Measurements from ENCODE around the gene SDS. TPM values are rescaled to one million over a fixed set of nuclear protein-coding genes. Genes with fewer than 3 reads are reported as not detected.

The SDS gene
- total and polyA plus RNA-seq, 2 of the 13 experiments (the other 11 are each of a cell fraction or from before 2014, with no cell fraction given): not detected

DNA sequence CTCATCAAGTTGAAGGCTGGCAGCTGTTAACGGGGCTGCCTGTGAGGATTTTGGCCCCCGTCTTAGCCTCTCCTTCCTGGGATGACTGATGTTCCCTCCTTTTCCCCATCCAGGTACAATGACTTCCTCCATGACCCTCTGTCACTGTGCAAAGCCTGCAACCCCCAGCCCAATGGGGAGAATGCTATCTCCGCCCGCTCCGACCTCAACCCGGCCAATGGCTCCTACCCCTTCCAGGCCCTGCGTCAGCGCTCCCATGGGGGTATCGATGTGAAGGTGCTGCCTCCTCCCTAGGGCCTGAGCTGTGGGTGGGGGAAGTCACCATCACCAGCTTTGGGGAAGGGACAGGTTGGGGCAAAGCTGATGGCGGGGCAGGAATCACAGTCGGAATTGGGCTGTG, 16.1 kb downstream of the SDS start:
- POLR2A ChIA-PET: no interaction called here
- TF ChIP-seq TGIF2 (CRISPR knock-in tag; IDR thresholded peaks at IDR 0.05): no peak
- no peak for TF ChIP-seq ZNF354B (CRISPR knock-in tag; IDR thresholded peaks at IDR 0.05)
- TF ChIP-seq, protein P1, sequence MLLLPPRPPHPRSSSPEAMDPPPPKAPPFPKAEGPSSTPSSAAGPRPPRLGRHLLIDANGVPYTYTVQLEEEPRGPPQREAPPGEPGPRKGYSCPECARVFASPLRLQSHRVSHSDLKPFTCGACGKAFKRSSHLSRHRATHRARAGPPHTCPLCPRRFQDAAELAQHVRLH (CRISPR knock-in tag; IDR thresholded peaks at IDR 0.05; ENCODE audit: borderline replicate concordance, low read depth): no peak
- no peak for TF ChIP-seq MZF1 (CRISPR knock-in tag; IDR thresholded peaks at IDR 0.05; ENCODE audit: borderline replicate concordance)
- TF ChIP-seq, protein P2, sequence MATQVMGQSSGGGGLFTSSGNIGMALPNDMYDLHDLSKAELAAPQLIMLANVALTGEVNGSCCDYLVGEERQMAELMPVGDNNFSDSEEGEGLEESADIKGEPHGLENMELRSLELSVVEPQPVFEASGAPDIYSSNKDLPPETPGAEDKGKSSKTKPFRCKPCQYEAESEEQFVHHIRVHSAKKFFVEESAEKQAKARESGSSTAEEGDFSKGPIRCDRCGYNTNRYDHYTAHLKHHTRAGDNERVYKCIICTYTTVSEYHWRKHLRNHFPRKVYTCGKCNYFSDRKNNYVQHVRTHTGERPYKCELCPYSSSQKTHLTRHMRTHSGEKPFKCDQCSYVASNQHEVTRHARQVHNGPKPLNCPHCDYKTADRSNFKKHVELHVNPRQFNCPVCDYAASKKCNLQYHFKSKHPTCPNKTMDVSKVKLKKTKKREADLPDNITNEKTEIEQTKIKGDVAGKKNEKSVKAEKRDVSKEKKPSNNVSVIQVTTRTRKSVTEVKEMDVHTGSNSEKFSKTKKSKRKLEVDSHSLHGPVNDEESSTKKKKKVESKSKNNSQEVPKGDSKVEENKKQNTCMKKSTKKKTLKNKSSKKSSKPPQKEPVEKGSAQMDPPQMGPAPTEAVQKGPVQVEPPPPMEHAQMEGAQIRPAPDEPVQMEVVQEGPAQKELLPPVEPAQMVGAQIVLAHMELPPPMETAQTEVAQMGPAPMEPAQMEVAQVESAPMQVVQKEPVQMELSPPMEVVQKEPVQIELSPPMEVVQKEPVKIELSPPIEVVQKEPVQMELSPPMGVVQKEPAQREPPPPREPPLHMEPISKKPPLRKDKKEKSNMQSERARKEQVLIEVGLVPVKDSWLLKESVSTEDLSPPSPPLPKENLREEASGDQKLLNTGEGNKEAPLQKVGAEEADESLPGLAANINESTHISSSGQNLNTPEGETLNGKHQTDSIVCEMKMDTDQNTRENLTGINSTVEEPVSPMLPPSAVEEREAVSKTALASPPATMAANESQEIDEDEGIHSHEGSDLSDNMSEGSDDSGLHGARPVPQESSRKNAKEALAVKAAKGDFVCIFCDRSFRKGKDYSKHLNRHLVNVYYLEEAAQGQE (IDR thresholded peaks at IDR 0.05; ENCODE audit: borderline replicate concordance in 1 of 2, low read depth in 1 of 2, low read length in 2 of 2): no peak
- no peak for TF ChIP-seq U2AF1 (optimal IDR thresholded peaks at IDR 0.05; ENCODE audit: low read depth, low read length)
- TF ChIP-seq HDAC2 (CRISPR knock-in tag; IDR thresholded peaks at IDR 0.05): no peak
- TF ChIP-seq ZNF34 (CRISPR knock-in tag; IDR thresholded peaks at IDR 0.05; ENCODE audit: borderline replicate concordance): no peak
- TF ChIP-seq POGZ (CRISPR knock-in tag; IDR thresholded peaks at IDR 0.05): no peak
- TF ChIP-seq FLYWCH1 (CRISPR knock-in tag; IDR thresholded peaks at IDR 0.05): no peak
- no peak for TF ChIP-seq ZNF383 (CRISPR knock-in tag; IDR thresholded peaks at IDR 0.05; ENCODE audit: borderline replicate concordance)
- no peak for TF ChIP-seq FOXC1 (CRISPR knock-in tag; IDR thresholded peaks at IDR 0.05; ENCODE audit: borderline replicate concordance)
- TF ChIP-seq ZNF292 (CRISPR knock-in tag; IDR thresholded peaks at IDR 0.05; ENCODE audit: borderline replicate concordance, low read depth): no peak
- TF ChIP-seq, protein P3, sequence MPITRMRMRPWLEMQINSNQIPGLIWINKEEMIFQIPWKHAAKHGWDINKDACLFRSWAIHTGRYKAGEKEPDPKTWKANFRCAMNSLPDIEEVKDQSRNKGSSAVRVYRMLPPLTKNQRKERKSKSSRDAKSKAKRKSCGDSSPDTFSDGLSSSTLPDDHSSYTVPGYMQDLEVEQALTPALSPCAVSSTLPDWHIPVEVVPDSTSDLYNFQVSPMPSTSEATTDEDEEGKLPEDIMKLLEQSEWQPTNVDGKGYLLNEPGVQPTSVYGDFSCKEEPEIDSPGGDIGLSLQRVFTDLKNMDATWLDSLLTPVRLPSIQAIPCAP (CRISPR knock-in tag; IDR thresholded peaks at IDR 0.05; ENCODE audit: low read depth): no peak
- no peak for TF ChIP-seq ZNF773 (CRISPR knock-in tag; IDR thresholded peaks at IDR 0.05; ENCODE audit: borderline replicate concordance)
- TF ChIP-seq, protein P4, sequence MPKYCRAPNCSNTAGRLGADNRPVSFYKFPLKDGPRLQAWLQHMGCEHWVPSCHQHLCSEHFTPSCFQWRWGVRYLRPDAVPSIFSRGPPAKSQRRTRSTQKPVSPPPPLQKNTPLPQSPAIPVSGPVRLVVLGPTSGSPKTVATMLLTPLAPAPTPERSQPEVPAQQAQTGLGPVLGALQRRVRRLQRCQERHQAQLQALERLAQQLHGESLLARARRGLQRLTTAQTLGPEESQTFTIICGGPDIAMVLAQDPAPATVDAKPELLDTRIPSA (CRISPR knock-in tag; IDR thresholded peaks at IDR 0.05; ENCODE audit: borderline replicate concordance): no peak
- TF ChIP-seq, protein P5, sequence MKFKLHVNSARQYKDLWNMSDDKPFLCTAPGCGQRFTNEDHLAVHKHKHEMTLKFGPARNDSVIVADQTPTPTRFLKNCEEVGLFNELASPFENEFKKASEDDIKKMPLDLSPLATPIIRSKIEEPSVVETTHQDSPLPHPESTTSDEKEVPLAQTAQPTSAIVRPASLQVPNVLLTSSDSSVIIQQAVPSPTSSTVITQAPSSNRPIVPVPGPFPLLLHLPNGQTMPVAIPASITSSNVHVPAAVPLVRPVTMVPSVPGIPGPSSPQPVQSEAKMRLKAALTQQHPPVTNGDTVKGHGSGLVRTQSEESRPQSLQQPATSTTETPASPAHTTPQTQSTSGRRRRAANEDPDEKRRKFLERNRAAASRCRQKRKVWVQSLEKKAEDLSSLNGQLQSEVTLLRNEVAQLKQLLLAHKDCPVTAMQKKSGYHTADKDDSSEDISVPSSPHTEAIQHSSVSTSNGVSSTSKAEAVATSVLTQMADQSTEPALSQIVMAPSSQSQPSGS (CRISPR knock-in tag; IDR thresholded peaks at IDR 0.05): no peak
- no peak for TF ChIP-seq ZFP90 (CRISPR knock-in tag; IDR thresholded peaks at IDR 0.05; ENCODE audit: borderline replicate concordance)

More for the DNA sequence above, 16.1 kb downstream of the SDS start:
- no TSS peak for BruUV-seq (replicated peaks)
- 96% methylated on average over 8 of the region's 11 CpGs for WGBS (ENCODE audit: low lambda C conversion rate)
- Histone ChIP-seq H3K9me3 (ENCODE audit: low read length) (no peaks in the 10 kb centered on the region), H3K36me3 (replicated peaks in 1 of 2; ENCODE audit: control insufficient read depth in 1 of 2, insufficient read depth in 2 of 2, low read length in 2 of 2) (peaks cover 4 to 13% of the 10 kb centered on the region in 2 experiments; a peak in 2 of 5 replicates), H3K4me1 (ENCODE audit: insufficient read depth, low read length) (0 out of 2 replicates have a peak, but pooled peaks cover 2% of the 10 kb centered on the region), H3K27me3 (ENCODE audit: control insufficient read depth in 1 of 2, insufficient read depth in 2 of 2, low read length in 2 of 2) (no peaks in the 10 kb centered on the region), H3K27ac (ENCODE audit: extremely low read length, insufficient read depth, low read length) (no peak overlapping the region), H4K20me1 (ENCODE audit: insufficient read depth, low read length) (no peaks in the 10 kb centered on the region; the same call in 1 of the 2 replicates), H3K4me3 (replicated peaks in 1 of 3; ENCODE audit: insufficient read depth in 1 of 3, low read depth in 2 of 3, low read length in 3 of 3) (no peak overlapping the region), H3K79me2 (ENCODE audit: insufficient read depth, low read length) (no peaks in the 10 kb centered on the region), H3K9ac (ENCODE audit: insufficient read depth, low read depth, low read length) (no peak overlapping the region), H2AFZ (ENCODE audit: low read length) (no peak overlapping the region), H3K4me2 (ENCODE audit: low read depth, low read length) (no peak overlapping the region)
- no peak for DNase-seq (ENCODE audit: low spot score)
- intact Hi-C loops (cut with micrococcal nuclease; ENCODE audit: unreplicated experiment): no loop called here
- in situ Hi-C loops (cut with HindIII; ENCODE audit: extremely low pct_ligation_motif_present, low pct_unique_long_range_greater_than_20kb): no loop called here
- FAIRE-seq: no peak
- ATAC-seq: no peak
- CTCF ChIA-PET (ENCODE audit: low intra/inter-chr PET ratio, low total read pairs): no interaction called here
